PC-3 (cell line): Measurements from ENCODE around the gene MAGI2.

Source experiments
- CTCF ChIP-seq: fragments of 300-600 bp; sonication (generic); conservative IDR thresholded peaks from 2 replicates; pipeline ENCODE4 v1.5.1; 2017; ENCODE audit warnings: antibody characterized with exemption, low read depth, mild to moderate bottlenecking, low read length
- EZH2 ChIP-seq: fragments of 300-600 bp; sonication (generic); IDR thresholded peaks from one replicate; pipeline ENCODE4 v1.6.1; 2017; ENCODE audit warnings: antibody characterized with exemption, mild to moderate bottlenecking, low read length; ENCODE audit not compliant: unreplicated experiment
- EZH2phosphoT487 ChIP-seq: fragments of 300-600 bp; sonication (generic); IDR thresholded peaks from 2 replicates; pipeline ENCODE4 v1.6.1; 2018; ENCODE audit warnings: mild to moderate bottlenecking, antibody characterized with exemption, low read length, borderline replicate concordance

GRCh38 chr7:78562191-78562590, 891.3 kb downstream of the MAGI2 start:
- TF ChIP-seq CTCF (no peak), EZH2 (no peak), EZH2phosphoT487 (no peak)
